K562 (cell line): ENCODE measurements around the gene IGFBP4.

Experiments used
- CTCF ChIP-seq, 3 experiments: IDR thresholded peaks in 2 of 3; conservative IDR thresholded peaks in 1 of 3; 2 replicates each; pipeline ENCODE4 v1.5.1; 2011 to 2012; ENCODE audit warnings: low read length in 3 of 3, mild to moderate bottlenecking in 3 of 3, control low read depth in 2 of 3, improper control_type of control experiment in 1 of 3, inconsistent platforms in 1 of 3, low read depth in 1 of 3, mixed read lengths in 1 of 3, moderate library complexity in 1 of 3; ENCODE audit not compliant: insufficient read depth in 2 of 3
- HBP1 ChIP-seq: fragments of 450-650 bp; formaldehyde crosslinking; IDR thresholded peaks from 2 replicates; pipeline ENCODE4 v1.4.0; 2022; ENCODE audit warnings: missing genetic modification characterization
- HMG20A ChIP-seq: fragments of 450-650 bp; formaldehyde crosslinking; conservative IDR thresholded peaks from 2 replicates; pipeline ENCODE4 v1.4.0; 2020; ENCODE audit warnings: mild to moderate bottlenecking, mixed read lengths
- NRF1 ChIP-seq, 2 experiments: fragments of 450-650 bp; IDR thresholded peaks in 1 of 2; conservative IDR thresholded peaks in 1 of 2; 2 replicates each; pipeline ENCODE4 v1.6.1; 2014; ENCODE audit warnings: mild to moderate bottlenecking in 2 of 2
- PHF8 ChIP-seq: fragments of 200-600 bp; sonication (generic); IDR thresholded peaks from 2 replicates; pipeline ENCODE4 v1.6.1; 2012; ENCODE audit warnings: mixed run types, mild to moderate bottlenecking, inconsistent platforms, low read length, moderate library complexity, borderline replicate concordance
- POLR2AphosphoS5 ChIP-seq: IDR thresholded peaks from 2 replicates; pipeline ENCODE4 v1.6.1; 2011; ENCODE audit warnings: mild to moderate bottlenecking, low read depth, low read length, moderate library complexity; ENCODE audit not compliant: control insufficient read depth, insufficient read depth
- POLR2G ChIP-seq: fragments of 200-400 bp; formaldehyde crosslinking; IDR thresholded peaks from 2 replicates; pipeline ENCODE4 v1.6.1; 2017; ENCODE audit warnings: low read depth, mild to moderate bottlenecking, antibody characterized with exemption, low read length, moderate library complexity
- RBBP5 ChIP-seq: fragments of 200-600 bp; sonication (generic); IDR thresholded peaks from 2 replicates; pipeline ENCODE4 v1.6.1; 2012; ENCODE audit warnings: borderline replicate concordance, mild to moderate bottlenecking, low read length, control low read depth, inconsistent platforms; ENCODE audit not compliant: insufficient read depth, poor library complexity, severe bottlenecking

GRCh38 chr17:40445751-40446468 lies 2.7 kb downstream of the IGFBP4 start:
- TF ChIP-seq RBBP5: no peak
- 0 out of 6 replicates have a peak, but pooled peaks of 1 of the 3 experiments have one; percentile 14 for TF ChIP-seq CTCF (IDR thresholded peaks at IDR 0.05 in 2 of 3, conservative IDR thresholded peaks at IDR 0.05 in 1 of 3; ENCODE audit: insufficient read depth in 2 of 3, low read depth in 1 of 3, low read length in 3 of 3)
- TF ChIP-seq HBP1: no peak
- TF ChIP-seq POLR2AphosphoS5: no peak
- TF ChIP-seq HMG20A: no peak
- no peak for TF ChIP-seq POLR2G
- no peak for TF ChIP-seq NRF1 (conservative IDR thresholded peaks at IDR 0.05 in 1 of 2, IDR thresholded peaks at IDR 0.05 in 1 of 2)
- no peak for TF ChIP-seq PHF8
